ENCODE measurements around the gene MTERF4. TPM values are rescaled to one million over a fixed set of nuclear protein-coding genes. Genes with fewer than 3 reads are reported as not detected.

MTERF4 gene
- total and polyA plus RNA-seq, 8 donors: 14.0 to 36.8 (median 16.8) TPM

GRCh38 chr2:241123816-241124536 lies 21.9 kb upstream of the MTERF4 start:
- Histone ChIP-seq H3K27me3 (no peaks in the 10 kb centered on the region), H3K27ac (no peak overlapping the region), H3K4me1 (no peaks in the 10 kb centered on the region), H3K36me3 (no peaks in the 10 kb centered on the region), H3K9me3 (no peaks in the 10 kb centered on the region), H3K4me3 (no peak overlapping the region)
- no peak for TF ChIP-seq CTCF (IDR thresholded peaks at IDR 0.05)
- FAIRE-seq: no peak
- peak in 3 of 4 donors; percentile 78 to 98 (median 92) for ATAC-seq
- 74 to 89% methylated on average over 16 of the region's 16 CpGs for WGBS, 2 donors
- intact Hi-C loops (cut with DNase I): no loop called here
- peak in 4 of 6 donors; percentile 31 to 90 (median 64) for DNase-seq

- ATAC-seq: no peak
- peak in 1 of 6 donors; percentile 46 for DNase-seq
Observed at GRCh38 chr2:241122376-241123002, 20.4 kb upstream of the MTERF4 start.

GRCh38 chr2:241121008-241121407 lies 18.9 kb upstream of the MTERF4 start:
- H3K27me3 ChIP-seq: no peaks in the 10 kb centered on the region
- H3K9me3 ChIP-seq: no peaks in the 10 kb centered on the region
- WGBS, 2 donors: 89 to 92% methylated on average over 5 of the region's 5 CpGs
- TF ChIP-seq CTCF (IDR thresholded peaks at IDR 0.05): no peak
- H3K36me3 ChIP-seq: no peaks in the 10 kb centered on the region
- H3K4me3 ChIP-seq: no peak overlapping the region
- H3K4me1 ChIP-seq: no peaks in the 10 kb centered on the region
- intact Hi-C loops (cut with DNase I): no loop called here
- H3K27ac ChIP-seq: no peak overlapping the region
- FAIRE-seq (no peak), DNase-seq (no peak), ATAC-seq (no peak)

More at GRCh38 chr2:241122376-241123002, 20.4 kb upstream of the MTERF4 start:
- no peaks in the 10 kb centered on the region for H3K4me1 ChIP-seq
- no peak overlapping the region for H3K27ac ChIP-seq
- WGBS, 2 donors: 94 to 96% methylated on average over 19 of the region's 19 CpGs
- FAIRE-seq: no peak
- TF ChIP-seq CTCF (IDR thresholded peaks at IDR 0.05): no peak
- H3K36me3 ChIP-seq: no peaks in the 10 kb centered on the region
- H3K27me3 ChIP-seq: no peaks in the 10 kb centered on the region
- H3K9me3 ChIP-seq: no peaks in the 10 kb centered on the region
- H3K4me3 ChIP-seq: no peak overlapping the region
- intact Hi-C loops (cut with DNase I): no loop called here

- WGBS, 2 donors: 95 to 98% methylated on average over 2 of the region's 2 CpGs
- DNase-seq (no peak), FAIRE-seq (no peak), ATAC-seq (no peak)
- Histone ChIP-seq H3K4me3 (no peak overlapping the region), H3K27ac (no peak overlapping the region), H3K9me3 (no peaks in the 10 kb centered on the region), H3K4me1 (no peaks in the 10 kb centered on the region), H3K36me3 (no peaks in the 10 kb centered on the region), H3K27me3 (no peaks in the 10 kb centered on the region)
- intact Hi-C loops (cut with DNase I): no loop called here
- no peak for TF ChIP-seq CTCF (IDR thresholded peaks at IDR 0.05)
Observed at GRCh38 chr2:241120440-241120839, 18.4 kb upstream of the MTERF4 start.

Data from pancreas (tissue), 10 donors.